Fibroblast of lung (primary cell): ENCODE results near the gene MIGA2.

Experiments used
- CTCF ChIP-seq, 2 donors: IDR thresholded peaks in 1 of 2; conservative IDR thresholded peaks in 1 of 2; 1 replicate in 1 of 2; 2 replicates in 1 of 2; pipeline ENCODE4 v1.5.1; 2011 to 2012; ENCODE audit warnings: low read length in 2 of 2, control low read depth in 1 of 2, inconsistent platforms in 1 of 2, low read depth in 1 of 2, mild to moderate bottlenecking in 1 of 2
- EZH2 ChIP-seq: IDR thresholded peaks from 2 replicates; pipeline ENCODE4 v1.5.1; 2012; ENCODE audit warnings: low read length, control low read depth, mild to moderate bottlenecking; ENCODE audit errors: missing control alignments

GRCh38 chr9:129107651-129108050, 71.2 kb downstream of the MIGA2 start:
- TF ChIP-seq CTCF (conservative IDR thresholded peaks at IDR 0.05 in 1 of 2, IDR thresholded peaks at IDR 0.05 in 1 of 2; ENCODE audit: low read depth in 1 of 2, low read length in 2 of 2) (no peak), EZH2 (no peak)
